GM12891 (cell line): ENCODE data around the gene RBM27. TPM values are rescaled to one million over a fixed set of nuclear protein-coding genes. Genes with fewer than 3 reads are reported as not detected.
"Not testable (repeated sequence)": the region's sequence is repeated elsewhere in the genome, so short reads cannot be mapped to it uniquely, and the experiment has no call there.

Experiments
- DNase-seq: peaks from one replicate; pipeline ENCODE4 v3.0.0; 2011; ENCODE audit warnings: low spot score; ENCODE audit not compliant: insufficient read length
- FAIRE-seq: peaks from 2 replicates; lab custom pipeline; 2011; peaks lifted over from hg19 to GRCh38; lab: Jason Lieb, UNC
- PAX5 ChIP-seq: IDR thresholded peaks from 2 replicates; pipeline ENCODE4 v1.6.1; 2011; ENCODE audit warnings: low read length, moderate library complexity, mild to moderate bottlenecking; ENCODE audit not compliant: insufficient read depth, severe bottlenecking
- POLR2A ChIP-seq: IDR thresholded peaks from 2 replicates; pipeline ENCODE4 v1.6.1; 2011; ENCODE audit warnings: low read depth, low read length, control low read depth
- POLR2AphosphoS5 ChIP-seq: IDR thresholded peaks from 2 replicates; pipeline ENCODE4 v1.6.1; 2011; ENCODE audit warnings: low read depth, low read length, control low read depth
- POU2F2 ChIP-seq: IDR thresholded peaks from 2 replicates; pipeline ENCODE4 v1.6.1; 2011; ENCODE audit warnings: low read depth, mild to moderate bottlenecking, control low read depth, low read length, moderate library complexity
- SPI1 ChIP-seq: IDR thresholded peaks from 2 replicates; pipeline ENCODE4 v1.6.1; 2011; ENCODE audit warnings: low read depth, low read length, control low read depth
- TAF1 ChIP-seq: IDR thresholded peaks from 2 replicates; pipeline ENCODE4 v1.6.1; 2011; ENCODE audit warnings: low read depth, low read length, control low read depth
- polyA plus RNA-seq: library from polyadenylated mRNA; unstranded; fragments of >200 nt; gene quantifications from one replicate; pipeline ENCODE4 v1.2.1, GENCODE V29; 2012; ENCODE audit warnings: low read depth, missing spikeins, inconsistent platforms; ENCODE audit not compliant: missing spikeins

RBM27 gene
- polyA plus RNA-seq, result 8.0 TPM

- no peak for TF ChIP-seq PAX5
- TF ChIP-seq POU2F2, result 0 out of 2 replicates have a peak, but pooled peaks have one; percentile 62
- TF ChIP-seq POLR2AphosphoS5, result peak; percentile 76
- 0 out of 2 replicates have a peak, but pooled peaks have one; percentile 10 for TF ChIP-seq SPI1
- no peak; the same call in 1 of the 2 replicates for TF ChIP-seq POLR2A
- TF ChIP-seq TAF1, result peak; percentile 93
- FAIRE-seq, result peak; percentile 94
- peak; percentile 95 for DNase-seq
Observed at GRCh38 chr5:146203011-146203871, at the start of gene RBM27. Gene RBM27, plus strand, starts transcription at chr5:146203605. Its CDS starts 161 bp downstream, at chr5:146203766.

- DNase-seq (no peak), FAIRE-seq (no peak)
- TF ChIP-seq TAF1 (no peak), POLR2AphosphoS5 (no peak)
Observed at GRCh38 chr5:146158255-146158654, 45.1 kb upstream of the RBM27 start.

- FAIRE-seq (no peak), DNase-seq (no peak)
- no peak for TF ChIP-seq PAX5
- no peak for TF ChIP-seq TAF1
- no peak for TF ChIP-seq SPI1
- TF ChIP-seq POLR2AphosphoS5, result no peak
- no peak for TF ChIP-seq POU2F2
- no peak for TF ChIP-seq POLR2A
Observed at GRCh38 chr5:146164382-146164781, 39.0 kb upstream of the RBM27 start.

GRCh38 chr5:146165460-146165859, 37.9 kb upstream of the RBM27 start:
- FAIRE-seq (no peak), DNase-seq (no peak)
- TF ChIP-seq POLR2A, result no peak
- no peak for TF ChIP-seq SPI1
- no peak for TF ChIP-seq TAF1
- TF ChIP-seq PAX5, result no peak
- no peak for TF ChIP-seq POLR2AphosphoS5
- no peak for TF ChIP-seq POU2F2

GRCh38 chr5:146165903-146166302, 37.5 kb upstream of the RBM27 start:
- FAIRE-seq, result no peak
- no peak for TF ChIP-seq POU2F2
- TF ChIP-seq SPI1, result no peak
- TF ChIP-seq POLR2AphosphoS5, result no peak
- no peak for TF ChIP-seq TAF1
- no peak for TF ChIP-seq POLR2A
- no peak for TF ChIP-seq PAX5
- DNase-seq, result no peak

GRCh38 chr5:146169076-146169475, 34.3 kb upstream of the RBM27 start:
- no peak for DNase-seq
- no peak for TF ChIP-seq TAF1
- no peak for TF ChIP-seq POLR2A
- TF ChIP-seq PAX5, result no peak
- no peak for TF ChIP-seq POU2F2
- TF ChIP-seq SPI1, result no peak
- TF ChIP-seq POLR2AphosphoS5, result no peak
- FAIRE-seq, result no peak

GRCh38 chr5:146173049-146173448, 30.4 kb upstream of the RBM27 start:
- peak; percentile 72 for FAIRE-seq

GRCh38 chr5:146173597-146173996, 29.8 kb upstream of the RBM27 start:
- peak; percentile 26 for DNase-seq
- TF ChIP-seq SPI1 (peak; percentile 93), POLR2AphosphoS5 (no peak)
- FAIRE-seq, result peak; percentile 86

More at GRCh38 chr5:146173049-146173448, 30.4 kb upstream of the RBM27 start:
- not testable (repeated sequence) for DNase-seq
- TF ChIP-seq PAX5, result peak; percentile 73

- DNase-seq, result no peak
- TF ChIP-seq TAF1 (no peak), PAX5 (no peak), SPI1 (no peak), POLR2AphosphoS5 (no peak), POU2F2 (no peak)
- no peak for FAIRE-seq
Observed at GRCh38 chr5:146176805-146177204, 26.6 kb upstream of the RBM27 start.

- FAIRE-seq (no peak), DNase-seq (no peak)
- TF ChIP-seq SPI1, result no peak
- TF ChIP-seq TAF1, result no peak
- TF ChIP-seq PAX5, result no peak
- no peak for TF ChIP-seq POLR2AphosphoS5
- no peak for TF ChIP-seq POU2F2
- TF ChIP-seq POLR2A, result no peak
Observed at GRCh38 chr5:146179696-146180095, 23.7 kb upstream of the RBM27 start.

- FAIRE-seq, DNase-seq: not testable (repeated sequence)
Observed at GRCh38 chr5:146183403-146183802, 20.0 kb upstream of the RBM27 start.
